Measurements from ENCODE around the gene ZFAND2A.

DNA sequence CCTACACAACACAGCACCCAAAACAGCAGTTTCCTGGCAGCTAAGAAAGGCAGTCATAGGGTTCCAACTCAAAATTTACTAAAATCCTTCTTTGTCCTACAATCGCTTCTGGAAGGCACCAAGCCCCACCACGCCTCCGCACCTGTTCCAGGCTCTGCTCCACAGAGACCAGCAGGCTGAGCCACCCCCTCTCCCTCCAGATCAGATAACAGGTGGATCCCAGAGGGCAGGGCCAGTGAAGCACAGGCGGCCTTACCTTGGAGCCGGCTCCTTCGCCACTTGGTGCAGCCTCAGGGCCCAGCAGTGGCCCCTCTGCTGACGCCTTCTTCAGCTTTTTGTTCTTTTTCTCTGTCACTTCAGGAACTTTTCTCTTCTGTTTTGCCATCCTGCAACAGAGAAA is 33.0 kb downstream of the ZFAND2A start:
- TF ChIP-seq SP1 (IDR thresholded peaks at IDR 0.05; ENCODE audit: low read depth) (no peak), EZH2 (IDR thresholded peaks at IDR 0.05) (no peak), RAD21 (IDR thresholded peaks at IDR 0.05; ENCODE audit: low read depth) (no peak), POLR2AphosphoS5 (IDR thresholded peaks at IDR 0.05; ENCODE audit: low read depth, low read length) (no peak)
- TF ChIP-seq, protein P1, sequence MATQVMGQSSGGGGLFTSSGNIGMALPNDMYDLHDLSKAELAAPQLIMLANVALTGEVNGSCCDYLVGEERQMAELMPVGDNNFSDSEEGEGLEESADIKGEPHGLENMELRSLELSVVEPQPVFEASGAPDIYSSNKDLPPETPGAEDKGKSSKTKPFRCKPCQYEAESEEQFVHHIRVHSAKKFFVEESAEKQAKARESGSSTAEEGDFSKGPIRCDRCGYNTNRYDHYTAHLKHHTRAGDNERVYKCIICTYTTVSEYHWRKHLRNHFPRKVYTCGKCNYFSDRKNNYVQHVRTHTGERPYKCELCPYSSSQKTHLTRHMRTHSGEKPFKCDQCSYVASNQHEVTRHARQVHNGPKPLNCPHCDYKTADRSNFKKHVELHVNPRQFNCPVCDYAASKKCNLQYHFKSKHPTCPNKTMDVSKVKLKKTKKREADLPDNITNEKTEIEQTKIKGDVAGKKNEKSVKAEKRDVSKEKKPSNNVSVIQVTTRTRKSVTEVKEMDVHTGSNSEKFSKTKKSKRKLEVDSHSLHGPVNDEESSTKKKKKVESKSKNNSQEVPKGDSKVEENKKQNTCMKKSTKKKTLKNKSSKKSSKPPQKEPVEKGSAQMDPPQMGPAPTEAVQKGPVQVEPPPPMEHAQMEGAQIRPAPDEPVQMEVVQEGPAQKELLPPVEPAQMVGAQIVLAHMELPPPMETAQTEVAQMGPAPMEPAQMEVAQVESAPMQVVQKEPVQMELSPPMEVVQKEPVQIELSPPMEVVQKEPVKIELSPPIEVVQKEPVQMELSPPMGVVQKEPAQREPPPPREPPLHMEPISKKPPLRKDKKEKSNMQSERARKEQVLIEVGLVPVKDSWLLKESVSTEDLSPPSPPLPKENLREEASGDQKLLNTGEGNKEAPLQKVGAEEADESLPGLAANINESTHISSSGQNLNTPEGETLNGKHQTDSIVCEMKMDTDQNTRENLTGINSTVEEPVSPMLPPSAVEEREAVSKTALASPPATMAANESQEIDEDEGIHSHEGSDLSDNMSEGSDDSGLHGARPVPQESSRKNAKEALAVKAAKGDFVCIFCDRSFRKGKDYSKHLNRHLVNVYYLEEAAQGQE (IDR thresholded peaks at IDR 0.05; ENCODE audit: low read depth) = no peak
- TF ChIP-seq, protein P2, sequence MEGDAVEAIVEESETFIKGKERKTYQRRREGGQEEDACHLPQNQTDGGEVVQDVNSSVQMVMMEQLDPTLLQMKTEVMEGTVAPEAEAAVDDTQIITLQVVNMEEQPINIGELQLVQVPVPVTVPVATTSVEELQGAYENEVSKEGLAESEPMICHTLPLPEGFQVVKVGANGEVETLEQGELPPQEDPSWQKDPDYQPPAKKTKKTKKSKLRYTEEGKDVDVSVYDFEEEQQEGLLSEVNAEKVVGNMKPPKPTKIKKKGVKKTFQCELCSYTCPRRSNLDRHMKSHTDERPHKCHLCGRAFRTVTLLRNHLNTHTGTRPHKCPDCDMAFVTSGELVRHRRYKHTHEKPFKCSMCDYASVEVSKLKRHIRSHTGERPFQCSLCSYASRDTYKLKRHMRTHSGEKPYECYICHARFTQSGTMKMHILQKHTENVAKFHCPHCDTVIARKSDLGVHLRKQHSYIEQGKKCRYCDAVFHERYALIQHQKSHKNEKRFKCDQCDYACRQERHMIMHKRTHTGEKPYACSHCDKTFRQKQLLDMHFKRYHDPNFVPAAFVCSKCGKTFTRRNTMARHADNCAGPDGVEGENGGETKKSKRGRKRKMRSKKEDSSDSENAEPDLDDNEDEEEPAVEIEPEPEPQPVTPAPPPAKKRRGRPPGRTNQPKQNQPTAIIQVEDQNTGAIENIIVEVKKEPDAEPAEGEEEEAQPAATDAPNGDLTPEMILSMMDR (IDR thresholded peaks at IDR 0.05 in 2 of 3, conservative IDR thresholded peaks at IDR 0.05 in 1 of 3; ENCODE audit: borderline replicate concordance in 1 of 3, insufficient read depth in 1 of 3, low read depth in 2 of 3, low read length in 2 of 3) = no peak

Measured in HCT116 (cell line).